C4-2B (cell line): ENCODE results near the gene PC.

Source experiments
- CTCF ChIP-seq: fragments of 450-650 bp; conservative IDR thresholded peaks from 2 replicates; pipeline ENCODE4 v1.5.1; 2017; ENCODE audit warnings: mild to moderate bottlenecking
- ZFX ChIP-seq: fragments of 450-650 bp; IDR thresholded peaks from 2 replicates; pipeline ENCODE4 v1.6.1; 2017

- TF ChIP-seq CTCF: no peak
- no peak for TF ChIP-seq ZFX
These were observed 86.7 kb downstream of the PC start for GRCh38 chr11:66871521-66871901.
